HG02571 (cell line): ENCODE measurements around the gene FMN1.

Experiments
- ATAC-seq: cut with Tn5 transposase; IDR thresholded peaks from one replicate; pipeline ENCODE4 v1.9.1; 2021; ENCODE audit warnings: mild to moderate bottlenecking, moderate library complexity; ENCODE audit not compliant: unreplicated experiment

FMN1 gene, protein sequence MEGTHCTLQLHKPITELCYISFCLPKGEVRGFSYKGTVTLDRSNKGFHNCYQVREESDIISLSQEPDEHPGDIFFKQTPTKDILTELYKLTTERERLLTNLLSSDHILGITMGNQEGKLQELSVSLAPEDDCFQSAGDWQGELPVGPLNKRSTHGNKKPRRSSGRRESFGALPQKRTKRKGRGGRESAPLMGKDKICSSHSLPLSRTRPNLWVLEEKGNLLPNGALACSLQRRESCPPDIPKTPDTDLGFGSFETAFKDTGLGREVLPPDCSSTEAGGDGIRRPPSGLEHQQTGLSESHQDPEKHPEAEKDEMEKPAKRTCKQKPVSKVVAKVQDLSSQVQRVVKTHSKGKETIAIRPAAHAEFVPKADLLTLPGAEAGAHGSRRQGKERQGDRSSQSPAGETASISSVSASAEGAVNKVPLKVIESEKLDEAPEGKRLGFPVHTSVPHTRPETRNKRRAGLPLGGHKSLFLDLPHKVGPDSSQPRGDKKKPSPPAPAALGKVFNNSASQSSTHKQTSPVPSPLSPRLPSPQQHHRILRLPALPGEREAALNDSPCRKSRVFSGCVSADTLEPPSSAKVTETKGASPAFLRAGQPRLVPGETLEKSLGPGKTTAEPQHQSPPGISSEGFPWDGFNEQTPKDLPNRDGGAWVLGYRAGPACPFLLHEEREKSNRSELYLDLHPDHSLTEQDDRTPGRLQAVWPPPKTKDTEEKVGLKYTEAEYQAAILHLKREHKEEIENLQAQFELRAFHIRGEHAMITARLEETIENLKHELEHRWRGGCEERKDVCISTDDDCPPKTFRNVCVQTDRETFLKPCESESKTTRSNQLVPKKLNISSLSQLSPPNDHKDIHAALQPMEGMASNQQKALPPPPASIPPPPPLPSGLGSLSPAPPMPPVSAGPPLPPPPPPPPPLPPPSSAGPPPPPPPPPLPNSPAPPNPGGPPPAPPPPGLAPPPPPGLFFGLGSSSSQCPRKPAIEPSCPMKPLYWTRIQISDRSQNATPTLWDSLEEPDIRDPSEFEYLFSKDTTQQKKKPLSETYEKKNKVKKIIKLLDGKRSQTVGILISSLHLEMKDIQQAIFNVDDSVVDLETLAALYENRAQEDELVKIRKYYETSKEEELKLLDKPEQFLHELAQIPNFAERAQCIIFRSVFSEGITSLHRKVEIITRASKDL (N-terminal part only)

GRCh38 chr15:33194704-33195670 lies at the start of gene FMN1:
Gene FMN1 (minus strand): TSS chr15:33194714. CDS start chr15:33154914, 39,800 bp downstream.
- peak; percentile 87 for ATAC-seq

- no peak for ATAC-seq
These were observed 49.4 kb upstream of the FMN1 start for GRCh38 chr15:33243869-33244268.

DNA sequence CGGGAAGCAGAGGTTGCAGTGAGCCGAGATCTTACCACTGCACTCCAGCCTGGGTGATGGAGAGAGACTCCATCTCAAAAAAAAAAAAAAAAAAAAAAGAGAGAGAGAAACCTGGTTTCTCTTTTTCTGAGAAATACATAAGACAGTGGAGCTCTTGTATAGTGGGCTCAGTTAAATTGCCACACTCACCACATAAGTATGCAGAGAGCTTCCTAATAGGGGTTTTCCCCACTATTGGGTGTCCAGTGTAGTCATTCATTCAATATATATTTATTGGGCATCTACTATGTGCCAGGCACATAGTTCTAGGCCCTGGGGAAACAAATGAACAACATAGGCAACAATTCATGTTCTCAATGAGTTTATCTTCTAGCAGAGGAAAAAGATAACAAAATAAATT lies 48.9 kb upstream of the FMN1 start:
- no peak for ATAC-seq

GRCh38 chr15:33242669-33243191 lies 48.2 kb upstream of the FMN1 start:
- no peak for ATAC-seq

DNA sequence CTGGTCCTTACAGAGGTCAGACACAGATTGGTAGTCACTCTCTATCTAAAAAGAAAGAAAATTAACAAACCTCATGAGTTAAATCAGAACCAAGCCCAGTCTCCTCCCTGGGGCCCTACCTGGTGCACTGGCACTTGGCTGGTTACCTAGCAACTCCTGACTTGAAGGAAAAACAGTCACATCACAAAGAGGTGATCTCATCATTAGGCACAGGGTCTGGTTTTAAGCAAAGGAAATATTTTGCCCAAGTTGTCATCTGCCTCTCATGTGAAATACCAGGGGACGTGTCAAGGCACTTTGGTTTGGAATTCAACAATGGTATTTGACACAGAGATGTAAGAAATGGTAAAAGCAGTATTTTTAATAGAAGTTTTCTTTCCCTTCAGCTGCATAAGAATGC lies 47.7 kb upstream of the FMN1 start:
- no peak for ATAC-seq

DNA sequence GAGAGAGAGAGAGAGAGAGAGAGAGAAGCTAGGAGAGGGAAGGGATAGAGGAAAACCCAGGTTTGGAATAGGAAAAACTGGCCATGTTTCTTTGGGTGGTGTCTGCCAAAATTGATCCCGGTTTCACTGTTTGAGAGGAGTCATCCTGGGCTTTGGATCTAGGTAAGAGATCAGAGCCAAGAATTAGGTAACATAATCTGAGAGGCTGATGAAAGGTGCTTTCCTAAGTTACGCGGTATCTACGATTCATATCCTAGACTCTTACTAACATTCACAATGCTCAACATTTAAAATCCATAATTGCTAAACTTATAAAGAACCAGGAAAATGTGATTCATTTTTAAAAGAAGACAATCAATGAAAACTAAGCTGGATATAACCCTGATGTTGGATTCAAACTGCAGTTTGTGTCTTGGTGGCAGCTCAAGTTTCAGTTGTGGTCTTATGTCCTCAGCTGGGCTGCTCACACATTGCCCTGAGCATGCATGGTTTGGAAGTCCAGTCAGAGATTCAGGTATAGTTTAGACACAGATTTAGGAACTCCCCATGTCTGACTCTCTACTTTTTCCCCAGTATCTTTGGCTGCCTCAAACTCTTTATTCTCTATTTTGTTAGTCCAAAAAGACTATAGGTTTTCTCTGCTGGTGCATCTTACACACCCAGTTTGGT lies 42.5 kb upstream of the FMN1 start:
- ATAC-seq, result no peak

- no peak for ATAC-seq
These were observed 39.5 kb upstream of the FMN1 start for GRCh38 chr15:33234020-33234461.

DNA sequence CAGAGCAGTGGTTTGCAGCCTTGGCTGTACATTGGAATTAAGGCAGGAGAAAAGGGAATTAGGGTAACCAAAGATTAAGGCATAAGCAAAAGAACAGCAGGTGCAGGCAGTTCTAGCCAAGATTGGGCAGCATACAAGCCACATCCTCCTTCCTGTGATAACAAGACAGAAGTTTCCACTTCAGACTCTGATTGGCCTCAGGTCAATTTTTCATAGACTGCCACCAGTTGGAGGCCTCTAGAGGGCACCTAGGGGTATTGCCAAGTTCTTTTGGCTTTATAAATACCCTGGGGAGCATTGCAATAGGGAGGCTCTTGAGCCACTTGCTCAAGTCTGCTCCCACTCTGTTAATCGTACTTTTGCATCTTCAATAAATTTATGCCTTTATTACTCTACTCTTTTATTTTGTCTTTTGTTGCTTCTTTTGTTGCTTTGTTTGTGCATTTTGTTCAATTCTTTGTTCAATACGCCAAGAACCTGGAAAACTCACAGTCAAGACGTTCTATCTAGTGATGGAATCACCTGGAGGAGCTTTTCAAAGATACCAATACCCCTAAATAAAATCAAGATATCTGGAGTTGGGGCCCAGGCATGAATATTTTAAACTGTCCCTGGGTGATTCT lies 32.2 kb upstream of the FMN1 start:
- peak; percentile 69 for ATAC-seq

- no peak for ATAC-seq
These were observed 23.6 kb upstream of the FMN1 start for GRCh38 chr15:33218071-33218491.

DNA sequence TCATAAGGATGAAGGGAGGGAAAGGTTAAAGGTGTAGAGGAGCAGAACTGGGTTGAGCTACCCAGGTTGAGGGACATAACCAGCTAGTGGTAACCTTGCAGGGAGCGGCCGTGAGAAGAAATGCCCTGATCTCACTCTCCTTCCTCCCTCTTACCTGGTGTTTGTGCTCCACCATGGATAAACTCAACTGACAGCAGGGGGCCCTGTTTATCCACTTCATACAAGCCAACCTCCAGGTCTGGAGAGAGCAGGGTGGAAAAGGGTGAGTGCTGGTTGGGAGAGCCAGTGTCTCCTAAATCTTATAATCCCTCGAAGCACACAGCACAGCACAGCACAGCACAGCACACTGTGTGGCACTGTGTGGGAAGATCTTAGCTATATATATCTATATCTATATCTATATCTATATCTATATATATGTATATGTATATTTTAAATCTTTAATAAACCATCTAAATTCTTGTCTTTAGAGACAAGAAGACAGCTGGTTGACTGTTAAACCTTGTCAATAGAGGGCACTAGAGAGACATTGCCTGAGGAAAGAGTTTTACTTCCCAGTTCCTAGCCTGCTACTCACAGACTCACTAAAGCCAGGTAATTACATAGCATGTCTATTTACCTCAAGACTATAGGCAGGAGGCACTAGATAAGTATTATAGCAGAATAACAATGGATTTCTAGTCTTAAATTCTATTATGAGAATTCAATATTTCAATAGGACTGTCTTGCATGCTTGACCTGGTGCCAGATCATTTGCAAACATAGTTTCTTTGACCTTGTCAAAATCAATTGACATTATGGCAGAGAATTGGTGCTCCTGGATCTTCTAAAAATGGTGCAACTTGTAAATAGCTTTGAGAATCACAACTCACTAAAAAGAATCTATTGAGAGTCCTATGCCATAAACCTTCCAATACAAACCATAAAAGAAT lies 21.7 kb upstream of the FMN1 start:
- ATAC-seq, result no peak

GRCh38 chr15:33211176-33211808 lies 16.8 kb upstream of the FMN1 start:
- ATAC-seq, result no peak

DNA sequence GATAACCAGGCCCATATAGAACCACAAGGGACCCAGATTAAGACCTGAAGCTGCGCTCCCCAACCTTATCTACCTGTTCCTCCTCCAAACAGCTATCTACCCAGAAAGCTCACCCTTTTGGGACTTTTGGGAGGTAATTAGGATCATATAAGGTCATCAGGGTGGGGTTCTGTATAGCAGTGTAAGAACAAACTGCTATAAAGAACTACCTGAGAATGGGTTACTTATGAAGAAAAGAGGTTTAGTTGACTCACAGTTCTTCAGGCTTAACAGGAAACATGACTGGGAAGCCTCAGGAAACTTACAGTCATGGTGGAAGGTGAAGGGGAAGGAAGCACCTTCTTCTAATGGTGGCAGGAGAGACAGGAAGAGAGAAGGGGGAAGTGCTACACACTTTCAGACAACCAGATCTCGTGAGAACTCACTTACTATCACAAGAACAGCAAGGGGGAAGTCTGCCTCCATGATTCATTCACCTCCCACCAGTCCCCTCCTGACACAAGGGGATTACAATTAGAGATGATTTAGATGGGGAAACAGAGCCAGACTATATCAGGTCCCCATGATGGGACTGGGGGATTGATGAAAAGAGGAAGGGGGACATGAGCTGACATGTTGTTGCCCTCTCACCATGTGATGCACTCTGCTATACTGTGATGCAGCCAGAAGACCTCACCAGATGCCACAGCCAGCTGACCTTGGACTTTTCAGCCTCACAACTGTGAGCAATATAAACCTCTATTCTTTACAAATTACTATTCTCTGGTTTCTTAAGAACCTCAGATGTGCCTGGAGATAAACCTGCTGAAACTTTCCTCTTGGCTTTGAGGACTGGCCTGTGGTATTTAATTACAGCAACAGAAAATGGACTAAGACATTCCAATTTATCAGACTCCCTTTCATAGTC lies 15.3 kb upstream of the FMN1 start:
- ATAC-seq, result no peak

DNA sequence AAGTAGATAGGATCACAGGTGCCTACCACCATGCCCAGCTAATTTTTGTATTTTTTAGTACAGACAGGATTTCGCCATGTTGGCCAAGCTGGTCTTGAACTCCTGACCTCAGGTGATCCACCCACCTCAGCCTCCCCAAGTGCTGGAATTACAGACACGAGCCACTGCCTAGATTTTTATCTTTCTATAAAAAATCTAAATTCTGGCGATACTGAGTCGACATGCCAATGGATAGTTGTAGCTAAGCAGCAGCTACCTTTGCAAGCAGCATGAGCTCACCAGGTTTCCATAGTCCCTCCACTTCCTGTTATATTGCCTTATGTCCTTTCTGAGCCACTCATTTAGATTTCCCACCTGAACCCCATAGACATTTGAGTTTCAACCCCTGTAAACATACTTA lies 13.1 kb upstream of the FMN1 start:
- ATAC-seq, result no peak

DNA sequence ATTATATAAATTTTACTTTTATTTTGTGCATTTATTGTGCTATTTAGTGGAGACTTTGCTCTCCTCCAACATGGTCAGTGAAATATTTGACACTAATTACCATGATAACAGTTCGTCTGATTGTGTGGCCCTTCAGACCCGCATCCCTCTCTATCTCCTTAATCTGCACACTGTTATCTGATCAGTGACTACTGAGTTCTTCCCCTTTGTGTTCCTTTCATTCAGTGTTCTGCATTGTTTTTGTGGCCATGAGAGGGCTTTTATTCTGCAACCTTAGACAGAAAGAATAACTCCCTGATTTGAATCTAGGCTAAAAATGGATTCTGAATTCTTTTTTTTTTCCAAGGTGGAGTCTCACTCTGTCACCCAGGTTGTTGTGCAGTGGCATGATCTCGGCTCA lies 11.9 kb upstream of the FMN1 start:
- ATAC-seq, result no peak

DNA sequence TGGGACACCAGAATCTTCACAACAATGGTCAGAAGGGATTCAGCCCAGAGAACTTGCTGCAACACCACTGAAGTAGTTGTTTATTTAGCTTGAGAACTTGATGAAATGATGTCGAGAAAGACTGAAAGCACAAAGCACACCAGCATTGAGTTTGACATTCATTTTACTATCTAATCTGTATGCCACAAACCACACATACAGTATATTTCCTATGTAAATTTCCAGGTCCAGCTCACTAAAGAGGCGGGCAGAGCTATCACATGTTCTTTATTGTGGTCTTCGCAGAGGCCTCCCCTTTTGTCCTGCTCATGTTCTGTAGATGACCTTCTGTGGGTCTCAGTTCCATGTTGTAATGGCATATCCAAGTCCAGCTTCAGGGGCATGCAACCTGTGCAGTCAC lies 10.4 kb upstream of the FMN1 start:
- no peak for ATAC-seq

GRCh38 chr15:33204087-33204486 lies 9.6 kb upstream of the FMN1 start:
- no peak for ATAC-seq
